ENCODE data around the gene KCNJ12.
"Not testable (repeated sequence)": the region's sequence is repeated elsewhere in the genome, so short reads cannot be mapped to it uniquely, and the experiment has no call there.

KCNJ12 gene

GRCh38 chr17:21410371-21410770, 34.2 kb downstream of the KCNJ12 start:
- DNase-seq = not testable (repeated sequence)

- DNase-seq = not testable (repeated sequence)
Observed at GRCh38 chr17:21410906-21411678, 34.9 kb downstream of the KCNJ12 start.

GRCh38 chr17:21411679-21412205, 35.6 kb downstream of the KCNJ12 start:
- DNase-seq = not testable (repeated sequence)

- DNase-seq = not testable (repeated sequence)
Observed at GRCh38 chr17:21412207-21412681, 36.1 kb downstream of the KCNJ12 start.

GRCh38 chr17:21413570-21414279, 37.6 kb downstream of the KCNJ12 start:
- DNase-seq = not testable (repeated sequence)

GRCh38 chr17:21414616-21415015, 38.5 kb downstream of the KCNJ12 start:
- not testable (repeated sequence) for DNase-seq

- not testable (repeated sequence) for DNase-seq
Observed at GRCh38 chr17:21415166-21415990, 39.2 kb downstream of the KCNJ12 start.

- DNase-seq = not testable (repeated sequence)
Observed at GRCh38 chr17:21416471-21416981, 40.4 kb downstream of the KCNJ12 start.

- not testable (repeated sequence) for DNase-seq
Observed at GRCh38 chr17:21417349-21417748, 41.2 kb downstream of the KCNJ12 start.

- no peak for DNase-seq
Observed at GRCh38 chr17:21417921-21418320, 41.8 kb downstream of the KCNJ12 start.

GRCh38 chr17:21418446-21419298, 42.5 kb downstream of the KCNJ12 start:
- no peak for DNase-seq

GRCh38 chr17:21419299-21420239, 43.4 kb downstream of the KCNJ12 start:
- DNase-seq = no peak

GRCh38 chr17:21420503-21421090, 44.4 kb downstream of the KCNJ12 start:
- not testable (repeated sequence) for DNase-seq

GRCh38 chr17:21421421-21422310, 45.5 kb downstream of the KCNJ12 start:
- not testable (repeated sequence) for DNase-seq

GRCh38 chr17:21422311-21423189, 46.4 kb downstream of the KCNJ12 start:
- DNase-seq = not testable (repeated sequence)

- DNase-seq = not testable (repeated sequence)
Observed at GRCh38 chr17:21423190-21423493, 47.0 kb downstream of the KCNJ12 start.

- DNase-seq = not testable (repeated sequence)
Observed at GRCh38 chr17:21424697-21425096, 48.5 kb downstream of the KCNJ12 start.

- DNase-seq = no peak
Observed at GRCh38 chr17:21425321-21425720, 49.2 kb downstream of the KCNJ12 start.

Data from stimulated activated CD8-positive, alpha-beta memory T cell treated with anti-CD3 and anti-CD28 coated beads, Interleukin-4, amount 100 ng/mL, for 48 hours (primary cell).